ENCODE results near the gene PFKFB4. TPM values are rescaled to one million over a fixed set of nuclear protein-coding genes. Genes with fewer than 3 reads are reported as not detected.

Gene PFKFB4
- total and polyA plus RNA-seq, 2 of the 4 experiments (the other 2 are of a cell fraction), result 16.9 to 17.0 TPM

DNA sequence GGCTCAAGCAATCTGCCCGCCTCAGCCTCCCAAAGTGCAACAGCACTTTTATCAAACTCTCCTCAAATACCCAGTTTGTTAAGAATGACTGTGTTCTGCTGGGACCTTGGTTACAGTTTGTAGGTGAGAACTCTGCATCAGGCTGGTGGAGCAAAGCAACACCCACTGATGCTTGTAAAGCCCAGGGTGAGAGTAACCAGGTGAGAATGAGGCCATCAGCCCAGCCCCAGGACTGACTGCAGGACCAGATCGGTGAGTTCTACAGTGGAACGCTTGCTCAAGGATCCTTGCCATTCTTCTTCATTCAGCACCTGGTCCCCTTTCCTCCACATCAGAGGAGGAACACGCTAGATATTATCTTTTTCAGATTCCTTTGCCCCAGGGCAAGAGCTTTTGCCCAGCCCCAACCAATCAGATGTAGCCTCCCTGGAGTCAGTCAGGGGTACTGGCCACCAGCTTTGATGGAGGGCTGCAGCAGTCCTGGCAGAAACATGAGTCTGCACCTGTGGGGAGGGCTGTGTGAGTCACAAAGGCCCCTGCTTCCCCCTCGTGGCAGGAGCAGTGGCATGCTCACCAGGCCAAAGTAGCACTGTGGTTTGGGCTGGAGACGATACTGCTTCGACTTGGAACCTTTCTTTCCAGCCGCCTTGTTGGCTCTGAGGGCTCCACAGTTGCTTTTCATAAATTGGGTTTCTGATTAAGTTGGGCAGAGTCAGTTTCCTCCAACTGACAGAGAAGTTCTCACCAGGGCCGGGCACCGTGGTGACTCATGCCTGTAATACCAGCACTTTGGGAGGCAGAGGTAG lies 49.1 kb downstream of the PFKFB4 start:
- no peak overlapping the region for H3K27ac ChIP-seq (ENCODE audit: insufficient read depth, low read length)
- no peak overlapping the region for H2BK20ac ChIP-seq (ENCODE audit: low read depth, low read length)
- ChIA-PET POLR2A (ENCODE audit: unreplicated experiment) (no interaction called here), CTCF (no interaction called here)
- no peak overlapping the region; the same call in 1 of the 2 replicates for H3K14ac ChIP-seq (replicated peaks; ENCODE audit: low read depth, low read length)
- H3K36me3 ChIP-seq (ENCODE audit: control insufficient read depth, insufficient read depth, low read length), result no peaks in the 10 kb centered on the region
- 50% methylated on average over 2 of the region's 10 CpGs; no CpG with 5 or more reads in 1 of the 2 experiments for WGBS, 2 experiments (ENCODE audit: extremely low coverage in 2 of 2, insufficient read length in 1 of 2)
- no TSS peak for BruUV-seq (replicated peaks)
- peak overlapping the region; percentile 77 for H2AK9ac ChIP-seq (replicated peaks; ENCODE audit: low read depth, low read length, poor library complexity)
- H2BK15ac ChIP-seq (ENCODE audit: low read depth, low read length), result no peak overlapping the region
- ATAC-seq (ENCODE audit: low read depth) (no peak), DNase-seq (peak; percentile 67)
- no peak overlapping the region for H3K4me2 ChIP-seq (ENCODE audit: low read depth, low read length)
- dilution Hi-C loops (cut with HindIII; ENCODE audit: low sequenced_read_pairs, unreplicated experiment), result no loop called here
- intact Hi-C loops (cut with micrococcal nuclease), result no loop called here
- no peak overlapping the region for H4K8ac ChIP-seq (ENCODE audit: low read depth in 2 of 2, low read length in 2 of 2)
- TF ChIP-seq SMC3 (IDR thresholded peaks at IDR 0.05; ENCODE audit: low read depth, low read length) (peak; percentile 41), MAZ (IDR thresholded peaks at IDR 0.05; ENCODE audit: borderline replicate concordance, low read depth, low read length) (peak; percentile 53; the same call in 1 of the 2 replicates), NFE2L2 (IDR thresholded peaks at IDR 0.05; ENCODE audit: low read depth, low read length) (no peak), MXI1 (IDR thresholded peaks at IDR 0.05; ENCODE audit: borderline replicate concordance, low read depth, low read length) (no peak), RAD21 (IDR thresholded peaks at IDR 0.05; ENCODE audit: low read length) (peak; percentile 53)
- TF ChIP-seq, protein P1, sequence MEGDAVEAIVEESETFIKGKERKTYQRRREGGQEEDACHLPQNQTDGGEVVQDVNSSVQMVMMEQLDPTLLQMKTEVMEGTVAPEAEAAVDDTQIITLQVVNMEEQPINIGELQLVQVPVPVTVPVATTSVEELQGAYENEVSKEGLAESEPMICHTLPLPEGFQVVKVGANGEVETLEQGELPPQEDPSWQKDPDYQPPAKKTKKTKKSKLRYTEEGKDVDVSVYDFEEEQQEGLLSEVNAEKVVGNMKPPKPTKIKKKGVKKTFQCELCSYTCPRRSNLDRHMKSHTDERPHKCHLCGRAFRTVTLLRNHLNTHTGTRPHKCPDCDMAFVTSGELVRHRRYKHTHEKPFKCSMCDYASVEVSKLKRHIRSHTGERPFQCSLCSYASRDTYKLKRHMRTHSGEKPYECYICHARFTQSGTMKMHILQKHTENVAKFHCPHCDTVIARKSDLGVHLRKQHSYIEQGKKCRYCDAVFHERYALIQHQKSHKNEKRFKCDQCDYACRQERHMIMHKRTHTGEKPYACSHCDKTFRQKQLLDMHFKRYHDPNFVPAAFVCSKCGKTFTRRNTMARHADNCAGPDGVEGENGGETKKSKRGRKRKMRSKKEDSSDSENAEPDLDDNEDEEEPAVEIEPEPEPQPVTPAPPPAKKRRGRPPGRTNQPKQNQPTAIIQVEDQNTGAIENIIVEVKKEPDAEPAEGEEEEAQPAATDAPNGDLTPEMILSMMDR (conservative IDR thresholded peaks at IDR 0.05; ENCODE audit: low read depth, low read length), result peak; percentile 48
- TF ChIP-seq, protein P2, sequence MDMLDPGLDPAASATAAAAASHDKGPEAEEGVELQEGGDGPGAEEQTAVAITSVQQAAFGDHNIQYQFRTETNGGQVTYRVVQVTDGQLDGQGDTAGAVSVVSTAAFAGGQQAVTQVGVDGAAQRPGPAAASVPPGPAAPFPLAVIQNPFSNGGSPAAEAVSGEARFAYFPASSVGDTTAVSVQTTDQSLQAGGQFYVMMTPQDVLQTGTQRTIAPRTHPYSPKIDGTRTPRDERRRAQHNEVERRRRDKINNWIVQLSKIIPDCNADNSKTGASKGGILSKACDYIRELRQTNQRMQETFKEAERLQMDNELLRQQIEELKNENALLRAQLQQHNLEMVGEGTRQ (IDR thresholded peaks at IDR 0.05; ENCODE audit: low read depth, low read length), result no peak
- peak overlapping the region; percentile 19 for H2AFZ ChIP-seq (replicated peaks; ENCODE audit: low read length, poor library complexity)
- H2BK120ac ChIP-seq (ENCODE audit: low read depth, low read length), result no peak overlapping the region
- H3K9me1 ChIP-seq (ENCODE audit: insufficient read depth, low read length), result peaks cover 17% of the 10 kb centered on the region
- no peak overlapping the region for H2BK5ac ChIP-seq (ENCODE audit: low read depth, low read length, poor library complexity, severe bottlenecking)
- no peak overlapping the region for H3K18ac ChIP-seq (ENCODE audit: low read depth, low read length)
- no peak overlapping the region for H3K4ac ChIP-seq (ENCODE audit: low read depth, low read length)
- H3K56ac ChIP-seq (ENCODE audit: extremely low read depth, insufficient read depth, low read length), result no peak overlapping the region
- H3K9ac ChIP-seq (ENCODE audit: low read depth, low read length), result no peak overlapping the region
- in situ Hi-C loops (cut with MboI; ENCODE audit: low sequenced_read_pairs), result no loop called here
- H4K20me1 ChIP-seq (ENCODE audit: insufficient read depth, low read length), result no peaks in the 10 kb centered on the region
- H3K9me3 ChIP-seq (ENCODE audit: control insufficient read depth, insufficient read depth, low read length), result no peaks in the 10 kb centered on the region
- H4K91ac ChIP-seq (ENCODE audit: insufficient read depth, low read depth, low read length), result no peak overlapping the region
- H3K4me3 ChIP-seq (ENCODE audit: insufficient read depth, low read depth, low read length), result no peak overlapping the region
- H4K5ac ChIP-seq (ENCODE audit: low read depth, low read length), result no peak overlapping the region
- peaks cover 14% of the 10 kb centered on the region for H3K4me1 ChIP-seq (ENCODE audit: control insufficient read depth, insufficient read depth, low read length)
- H2AK5ac ChIP-seq (ENCODE audit: low read depth, low read length), result no peak overlapping the region
- no peaks in the 10 kb centered on the region for H3K27me3 ChIP-seq (ENCODE audit: control insufficient read depth, insufficient read depth, low read length)
- H3K23ac ChIP-seq (ENCODE audit: low read depth, low read length), result no peak overlapping the region
- H3K79me1 ChIP-seq (ENCODE audit: low read depth in 1 of 2, low read length in 2 of 2), result peaks cover 5 to 25% of the 10 kb centered on the region in 2 experiments; a peak in 2 of 4 replicates
